ENCODE results near the gene RMND5B.

RMND5B gene

DNA sequence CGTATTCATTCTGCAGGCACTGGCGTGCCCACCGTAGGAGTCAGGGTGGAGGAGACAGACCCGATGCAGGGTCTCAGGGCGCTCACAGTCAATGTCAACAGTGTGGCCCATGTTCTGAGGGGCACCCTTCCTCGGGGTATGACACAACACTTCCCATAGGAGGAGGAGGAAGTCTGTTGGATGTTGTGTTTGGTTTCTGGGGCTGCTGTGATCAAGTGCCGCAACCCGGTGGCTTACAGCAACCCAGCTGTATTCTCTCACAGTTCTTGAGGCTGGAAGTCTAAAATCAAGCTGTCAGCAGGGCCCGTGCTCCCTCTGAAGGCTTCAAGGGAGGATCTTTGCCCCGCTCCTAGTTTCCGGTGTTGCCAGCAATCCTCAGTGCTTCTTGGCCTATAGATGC lies 67.9 kb downstream of the RMND5B start:
- TF ChIP-seq, protein P1, sequence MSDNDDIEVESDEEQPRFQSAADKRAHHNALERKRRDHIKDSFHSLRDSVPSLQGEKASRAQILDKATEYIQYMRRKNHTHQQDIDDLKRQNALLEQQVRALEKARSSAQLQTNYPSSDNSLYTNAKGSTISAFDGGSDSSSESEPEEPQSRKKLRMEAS (IDR thresholded peaks at IDR 0.05), result no peak
- no peak for TF ChIP-seq CREB1 (IDR thresholded peaks at IDR 0.05; ENCODE audit: low read depth)
- TF ChIP-seq, protein P2, sequence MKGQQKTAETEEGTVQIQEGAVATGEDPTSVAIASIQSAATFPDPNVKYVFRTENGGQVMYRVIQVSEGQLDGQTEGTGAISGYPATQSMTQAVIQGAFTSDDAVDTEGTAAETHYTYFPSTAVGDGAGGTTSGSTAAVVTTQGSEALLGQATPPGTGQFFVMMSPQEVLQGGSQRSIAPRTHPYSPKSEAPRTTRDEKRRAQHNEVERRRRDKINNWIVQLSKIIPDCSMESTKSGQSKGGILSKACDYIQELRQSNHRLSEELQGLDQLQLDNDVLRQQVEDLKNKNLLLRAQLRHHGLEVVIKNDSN (IDR thresholded peaks at IDR 0.05), result no peak
- TF ChIP-seq CEBPB (IDR thresholded peaks at IDR 0.05), result no peak
- TF ChIP-seq ZBTB7A (IDR thresholded peaks at IDR 0.05; ENCODE audit: low read depth), result no peak
- no peak for TF ChIP-seq NFIC (IDR thresholded peaks at IDR 0.05)
- no peak for TF ChIP-seq FOXM1 (IDR thresholded peaks at IDR 0.05; ENCODE audit: borderline replicate concordance, low read depth)
- no peak for TF ChIP-seq TAF1 (IDR thresholded peaks at IDR 0.05; ENCODE audit: low read depth)
- TF ChIP-seq TEAD4 (IDR thresholded peaks at IDR 0.05), result no peak
- no peak for TF ChIP-seq EP300 (IDR thresholded peaks at IDR 0.05; ENCODE audit: borderline replicate concordance)
- TF ChIP-seq TCF12 (IDR thresholded peaks at IDR 0.05; ENCODE audit: low read depth), result no peak
- TF ChIP-seq YY1 (IDR thresholded peaks at IDR 0.05; ENCODE audit: low read depth), result no peak
- TF ChIP-seq EGR1 (IDR thresholded peaks at IDR 0.05), result no peak
- TF ChIP-seq RAD21 (IDR thresholded peaks at IDR 0.05; ENCODE audit: low read depth), result no peak
- no peak for TF ChIP-seq REST (IDR thresholded peaks at IDR 0.05; ENCODE audit: low read depth)

DNA sequence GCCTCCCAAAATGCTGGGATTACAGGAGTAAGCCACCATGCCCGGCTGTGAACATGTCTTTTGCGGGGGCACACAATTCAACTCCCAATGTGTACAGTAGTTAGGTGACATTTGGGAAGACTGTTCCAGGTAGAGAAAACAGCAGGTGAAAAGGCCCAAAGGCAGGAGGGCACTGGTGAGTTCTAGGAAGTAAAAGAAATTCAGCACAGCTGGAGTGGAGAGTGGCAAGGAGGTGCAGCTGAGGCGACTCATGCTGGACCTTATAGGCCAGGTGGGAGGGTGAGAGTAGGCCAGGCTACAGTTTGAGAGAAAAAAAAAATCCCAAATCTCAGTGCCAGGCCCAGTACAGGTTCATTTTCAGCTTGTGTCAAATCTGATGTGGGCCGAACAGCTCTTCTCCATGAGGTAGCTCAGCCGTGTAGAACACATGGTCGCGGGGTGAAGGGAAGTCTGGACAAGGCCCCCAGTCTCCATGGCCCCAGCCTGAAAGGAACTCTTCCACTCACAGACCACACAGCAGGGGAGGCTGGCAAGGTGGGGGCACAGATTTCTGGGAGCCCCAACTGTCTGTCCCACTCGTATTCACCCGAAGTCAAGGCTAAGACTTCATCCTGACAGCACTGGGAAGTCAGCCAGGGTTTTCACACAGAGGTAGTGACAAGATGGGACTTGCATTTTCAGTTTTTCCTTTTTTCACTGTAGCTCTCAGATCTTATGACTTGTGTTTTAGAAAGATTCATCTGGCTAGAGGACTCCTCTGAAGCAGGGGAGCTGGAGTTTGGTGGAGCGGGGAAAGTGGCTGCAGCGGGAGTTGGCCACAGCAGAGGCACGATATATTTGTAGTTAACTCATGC lies 69.0 kb downstream of the RMND5B start:
- TF ChIP-seq CREB1 (IDR thresholded peaks at IDR 0.05; ENCODE audit: low read depth) (no peak), EP300 (IDR thresholded peaks at IDR 0.05; ENCODE audit: borderline replicate concordance) (no peak), YY1 (IDR thresholded peaks at IDR 0.05; ENCODE audit: low read depth) (no peak), TAF1 (IDR thresholded peaks at IDR 0.05; ENCODE audit: low read depth) (no peak), TCF12 (IDR thresholded peaks at IDR 0.05; ENCODE audit: low read depth) (no peak), ZBTB7A (IDR thresholded peaks at IDR 0.05; ENCODE audit: low read depth) (no peak), CEBPB (IDR thresholded peaks at IDR 0.05) (no peak), RAD21 (IDR thresholded peaks at IDR 0.05; ENCODE audit: low read depth) (no peak), FOXM1 (IDR thresholded peaks at IDR 0.05; ENCODE audit: borderline replicate concordance, low read depth) (no peak), EGR1 (IDR thresholded peaks at IDR 0.05) (no peak), TEAD4 (IDR thresholded peaks at IDR 0.05) (no peak), NFIC (IDR thresholded peaks at IDR 0.05) (no peak), REST (IDR thresholded peaks at IDR 0.05; ENCODE audit: low read depth) (no peak)
- TF ChIP-seq, protein P1 (IDR thresholded peaks at IDR 0.05), result no peak
- TF ChIP-seq, protein P2 (IDR thresholded peaks at IDR 0.05), result no peak

All from Ishikawa (cell line).